ENCODE measurements around the gene ST7. TPM values are rescaled to one million over a fixed set of nuclear protein-coding genes. Genes with fewer than 3 reads are reported as not detected.

ST7 gene
- total and polyA plus RNA-seq, 2 of the 13 experiments (the other 11 are each of a cell fraction or from before 2014, with no cell fraction given): 17.3 to 23.5 TPM

DNA sequence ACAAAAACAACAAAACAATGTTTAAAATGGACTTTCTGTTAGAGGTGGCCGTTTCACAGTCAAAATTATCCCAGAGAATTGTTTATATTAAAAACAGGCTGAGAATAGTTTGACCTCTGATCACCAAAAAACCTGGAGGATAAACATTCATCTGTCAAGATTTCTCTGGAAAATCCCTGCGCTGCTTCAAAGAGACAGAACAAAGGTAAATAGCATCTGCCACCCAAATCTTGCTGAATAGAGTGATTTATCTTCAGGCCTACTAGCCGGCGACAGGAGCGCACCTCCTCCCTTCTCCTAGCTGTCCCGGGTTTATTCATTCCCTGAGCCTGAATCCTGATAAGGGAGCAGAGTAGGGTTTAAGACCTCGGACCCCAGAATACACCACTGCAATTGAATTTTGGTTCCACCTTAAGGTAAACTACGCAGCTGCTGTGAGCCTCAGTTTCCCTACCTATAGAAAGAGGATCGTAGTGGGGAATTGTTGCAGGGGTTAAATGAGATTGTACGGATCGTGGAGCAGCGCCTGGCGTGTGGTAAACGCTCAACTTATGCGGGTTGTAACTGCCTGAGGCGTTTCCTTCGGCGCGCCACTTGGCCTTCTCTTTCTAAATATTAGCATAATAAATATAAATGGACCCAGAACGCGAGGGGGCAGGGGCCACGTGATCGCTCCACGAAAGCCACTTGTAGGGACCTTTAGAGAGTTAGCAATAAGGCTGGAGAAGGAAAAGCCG lies 498 bp upstream of the ST7 start (continued):
- TF ChIP-seq ZNF350 (CRISPR knock-in tag; IDR thresholded peaks at IDR 0.05; ENCODE audit: borderline replicate concordance, low read depth): no peak
- TF ChIP-seq ZFY (CRISPR knock-in tag; IDR thresholded peaks at IDR 0.05): no peak
- no peak for TF ChIP-seq MAZ (IDR thresholded peaks at IDR 0.05; ENCODE audit: borderline replicate concordance, low read depth, low read length)
- 0 out of 2 replicates have a peak, but pooled peaks have one; percentile 12 for TF ChIP-seq MAZ (CRISPR knock-in tag; IDR thresholded peaks at IDR 0.05; ENCODE audit: low read depth)
- TF ChIP-seq ZNF17 (CRISPR knock-in tag; IDR thresholded peaks at IDR 0.05): no peak
- no peak for TF ChIP-seq HNRNPK (IDR thresholded peaks at IDR 0.05; ENCODE audit: low read depth, low read length, poor library complexity, severe bottlenecking)
- TF ChIP-seq, protein P1, sequence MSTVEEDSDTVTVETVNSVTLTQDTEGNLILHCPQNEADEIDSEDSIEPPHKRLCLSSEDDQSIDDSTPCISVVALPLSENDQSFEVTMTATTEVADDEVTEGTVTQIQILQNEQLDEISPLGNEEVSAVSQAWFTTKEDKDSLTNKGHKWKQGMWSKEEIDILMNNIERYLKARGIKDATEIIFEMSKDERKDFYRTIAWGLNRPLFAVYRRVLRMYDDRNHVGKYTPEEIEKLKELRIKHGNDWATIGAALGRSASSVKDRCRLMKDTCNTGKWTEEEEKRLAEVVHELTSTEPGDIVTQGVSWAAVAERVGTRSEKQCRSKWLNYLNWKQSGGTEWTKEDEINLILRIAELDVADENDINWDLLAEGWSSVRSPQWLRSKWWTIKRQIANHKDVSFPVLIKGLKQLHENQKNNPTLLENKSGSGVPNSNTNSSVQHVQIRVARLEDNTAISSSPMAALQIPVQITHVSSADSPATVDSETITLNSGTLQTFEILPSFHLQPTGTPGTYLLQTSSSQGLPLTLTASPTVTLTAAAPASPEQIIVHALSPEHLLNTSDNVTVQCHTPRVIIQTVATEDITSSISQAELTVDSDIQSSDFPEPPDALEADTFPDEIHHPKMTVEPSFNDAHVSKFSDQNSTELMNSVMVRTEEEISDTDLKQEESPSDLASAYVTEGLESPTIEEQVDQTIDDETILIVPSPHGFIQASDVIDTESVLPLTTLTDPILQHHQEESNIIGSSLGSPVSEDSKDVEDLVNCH (CRISPR knock-in tag; IDR thresholded peaks at IDR 0.05): no peak
- TF ChIP-seq, protein P2, sequence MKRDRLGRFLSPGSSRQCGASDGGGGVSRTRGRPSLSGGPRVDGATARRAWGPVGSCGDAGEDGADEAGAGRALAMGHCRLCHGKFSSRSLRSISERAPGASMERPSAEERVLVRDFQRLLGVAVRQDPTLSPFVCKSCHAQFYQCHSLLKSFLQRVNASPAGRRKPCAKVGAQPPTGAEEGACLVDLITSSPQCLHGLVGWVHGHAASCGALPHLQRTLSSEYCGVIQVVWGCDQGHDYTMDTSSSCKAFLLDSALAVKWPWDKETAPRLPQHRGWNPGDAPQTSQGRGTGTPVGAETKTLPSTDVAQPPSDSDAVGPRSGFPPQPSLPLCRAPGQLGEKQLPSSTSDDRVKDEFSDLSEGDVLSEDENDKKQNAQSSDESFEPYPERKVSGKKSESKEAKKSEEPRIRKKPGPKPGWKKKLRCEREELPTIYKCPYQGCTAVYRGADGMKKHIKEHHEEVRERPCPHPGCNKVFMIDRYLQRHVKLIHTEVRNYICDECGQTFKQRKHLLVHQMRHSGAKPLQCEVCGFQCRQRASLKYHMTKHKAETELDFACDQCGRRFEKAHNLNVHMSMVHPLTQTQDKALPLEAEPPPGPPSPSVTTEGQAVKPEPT (CRISPR knock-in tag; IDR thresholded peaks at IDR 0.05; ENCODE audit: low read depth): peak; percentile 56; the same call in 1 of the 2 replicates
- TF ChIP-seq HDAC1 (CRISPR knock-in tag; IDR thresholded peaks at IDR 0.05): peak; percentile 42; the same call in 1 of the 2 replicates
- no peak for TF ChIP-seq NR1H2 (CRISPR knock-in tag; IDR thresholded peaks at IDR 0.05; ENCODE audit: borderline replicate concordance, low read depth)
- TF ChIP-seq, protein P3, sequence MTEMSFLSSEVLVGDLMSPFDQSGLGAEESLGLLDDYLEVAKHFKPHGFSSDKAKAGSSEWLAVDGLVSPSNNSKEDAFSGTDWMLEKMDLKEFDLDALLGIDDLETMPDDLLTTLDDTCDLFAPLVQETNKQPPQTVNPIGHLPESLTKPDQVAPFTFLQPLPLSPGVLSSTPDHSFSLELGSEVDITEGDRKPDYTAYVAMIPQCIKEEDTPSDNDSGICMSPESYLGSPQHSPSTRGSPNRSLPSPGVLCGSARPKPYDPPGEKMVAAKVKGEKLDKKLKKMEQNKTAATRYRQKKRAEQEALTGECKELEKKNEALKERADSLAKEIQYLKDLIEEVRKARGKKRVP (CRISPR knock-in tag; IDR thresholded peaks at IDR 0.05): no peak; a peak in 1 of 4 replicates
- no peak for TF ChIP-seq HES4 (CRISPR knock-in tag; IDR thresholded peaks at IDR 0.05; ENCODE audit: borderline replicate concordance)
- TF ChIP-seq HNRNPLL (IDR thresholded peaks at IDR 0.05; ENCODE audit: low read depth, low read length, poor library complexity, severe bottlenecking): peak; percentile 6
- TF ChIP-seq ZNF333 (CRISPR knock-in tag; IDR thresholded peaks at IDR 0.05; ENCODE audit: borderline replicate concordance): no peak
- 0 out of 2 replicates have a peak, but pooled peaks have one; percentile 6 for TF ChIP-seq NFKBIZ (CRISPR knock-in tag; IDR thresholded peaks at IDR 0.05)
- TF ChIP-seq, protein P4, sequence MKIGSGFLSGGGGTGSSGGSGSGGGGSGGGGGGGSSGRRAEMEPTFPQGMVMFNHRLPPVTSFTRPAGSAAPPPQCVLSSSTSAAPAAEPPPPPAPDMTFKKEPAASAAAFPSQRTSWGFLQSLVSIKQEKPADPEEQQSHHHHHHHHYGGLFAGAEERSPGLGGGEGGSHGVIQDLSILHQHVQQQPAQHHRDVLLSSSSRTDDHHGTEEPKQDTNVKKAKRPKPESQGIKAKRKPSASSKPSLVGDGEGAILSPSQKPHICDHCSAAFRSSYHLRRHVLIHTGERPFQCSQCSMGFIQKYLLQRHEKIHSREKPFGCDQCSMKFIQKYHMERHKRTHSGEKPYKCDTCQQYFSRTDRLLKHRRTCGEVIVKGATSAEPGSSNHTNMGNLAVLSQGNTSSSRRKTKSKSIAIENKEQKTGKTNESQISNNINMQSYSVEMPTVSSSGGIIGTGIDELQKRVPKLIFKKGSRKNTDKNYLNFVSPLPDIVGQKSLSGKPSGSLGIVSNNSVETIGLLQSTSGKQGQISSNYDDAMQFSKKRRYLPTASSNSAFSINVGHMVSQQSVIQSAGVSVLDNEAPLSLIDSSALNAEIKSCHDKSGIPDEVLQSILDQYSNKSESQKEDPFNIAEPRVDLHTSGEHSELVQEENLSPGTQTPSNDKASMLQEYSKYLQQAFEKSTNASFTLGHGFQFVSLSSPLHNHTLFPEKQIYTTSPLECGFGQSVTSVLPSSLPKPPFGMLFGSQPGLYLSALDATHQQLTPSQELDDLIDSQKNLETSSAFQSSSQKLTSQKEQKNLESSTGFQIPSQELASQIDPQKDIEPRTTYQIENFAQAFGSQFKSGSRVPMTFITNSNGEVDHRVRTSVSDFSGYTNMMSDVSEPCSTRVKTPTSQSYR (CRISPR knock-in tag; IDR thresholded peaks at IDR 0.05; ENCODE audit: borderline replicate concordance): no peak
- no peak for TF ChIP-seq NRL (CRISPR knock-in tag; IDR thresholded peaks at IDR 0.05; ENCODE audit: borderline replicate concordance)
- TF ChIP-seq ZSCAN22 (CRISPR knock-in tag; IDR thresholded peaks at IDR 0.05): no peak
- TF ChIP-seq ISX (CRISPR knock-in tag; conservative IDR thresholded peaks at IDR 0.05): no peak
- TF ChIP-seq ZNF703 (CRISPR knock-in tag; IDR thresholded peaks at IDR 0.05; ENCODE audit: borderline replicate concordance): no peak
- TF ChIP-seq MAFF (IDR thresholded peaks at IDR 0.05; ENCODE audit: low read depth, low read length): peak; percentile 29; the same call in 1 of the 2 replicates
